Liver (tissue), 3 donors: Measurements from ENCODE around the gene GATA3.

Source experiments
- EGR1 ChIP-seq, 2 donors: IDR thresholded peaks; 2 replicates each; pipeline ENCODE4 v1.6.1; 2016 to 2018; ENCODE audit warnings: antibody characterized with exemption in 2 of 2, low read depth in 2 of 2
- GABPA ChIP-seq, 2 donors: IDR thresholded peaks in 1 of 2; conservative IDR thresholded peaks in 1 of 2; 2 replicates each; pipeline ENCODE4 v1.6.1; 2016; ENCODE audit warnings: antibody characterized with exemption in 2 of 2, mild to moderate bottlenecking in 1 of 2, moderate library complexity in 1 of 2
- HNF4A ChIP-seq, 2 donors: conservative IDR thresholded peaks; 2 replicates each; pipeline ENCODE4 v1.6.1; 2016; ENCODE audit warnings: antibody characterized with exemption in 2 of 2, mild to moderate bottlenecking in 2 of 2
- HNF4G ChIP-seq: IDR thresholded peaks from 2 replicates; pipeline ENCODE4 v1.6.1; 2016; ENCODE audit warnings: antibody characterized with exemption
- JUND ChIP-seq, 2 donors: IDR thresholded peaks; 2 replicates each; pipeline ENCODE4 v1.6.1; 2016; ENCODE audit warnings: antibody characterized with exemption in 2 of 2
- NR2F2 ChIP-seq: IDR thresholded peaks from 2 replicates; pipeline ENCODE4 v1.6.1; 2016; ENCODE audit warnings: antibody characterized with exemption
- RAD21 ChIP-seq, 2 donors: IDR thresholded peaks; 2 replicates each; pipeline ENCODE4 v1.6.1; 2016; ENCODE audit warnings: antibody characterized with exemption in 2 of 2, mild to moderate bottlenecking in 2 of 2
- RXRA ChIP-seq, 2 donors: IDR thresholded peaks; 2 replicates each; pipeline ENCODE4 v1.6.1; 2017 to 2018; ENCODE audit warnings: antibody characterized with exemption in 2 of 2, mild to moderate bottlenecking in 1 of 2
- SP1 ChIP-seq: IDR thresholded peaks from 2 replicates; pipeline ENCODE4 v1.6.1; 2018; ENCODE audit warnings: antibody characterized with exemption, mild to moderate bottlenecking
- TAF1 ChIP-seq: conservative IDR thresholded peaks from 2 replicates; pipeline ENCODE4 v1.6.1; 2016; ENCODE audit warnings: antibody characterized with exemption, mild to moderate bottlenecking
- TF ChIP-seq, protein P1 (sequence below): fragments of 150-350 bp; IDR thresholded peaks from 2 replicates; pipeline ENCODE4 v1.5.1; 2017; ENCODE audit warnings: improper control_type of control experiment, low read depth, low read length; ENCODE audit not compliant: missing input control
- TF ChIP-seq, protein P2 (sequence below): IDR thresholded peaks from 2 replicates; pipeline ENCODE4 v1.6.1; 2016; ENCODE audit warnings: antibody characterized with exemption
- TF ChIP-seq, protein P3 (sequence below): IDR thresholded peaks from 2 replicates; pipeline ENCODE4 v1.6.1; 2016; ENCODE audit warnings: antibody characterized with exemption
- donor health status: healthy.
- donor health status: healthy.

DNA sequence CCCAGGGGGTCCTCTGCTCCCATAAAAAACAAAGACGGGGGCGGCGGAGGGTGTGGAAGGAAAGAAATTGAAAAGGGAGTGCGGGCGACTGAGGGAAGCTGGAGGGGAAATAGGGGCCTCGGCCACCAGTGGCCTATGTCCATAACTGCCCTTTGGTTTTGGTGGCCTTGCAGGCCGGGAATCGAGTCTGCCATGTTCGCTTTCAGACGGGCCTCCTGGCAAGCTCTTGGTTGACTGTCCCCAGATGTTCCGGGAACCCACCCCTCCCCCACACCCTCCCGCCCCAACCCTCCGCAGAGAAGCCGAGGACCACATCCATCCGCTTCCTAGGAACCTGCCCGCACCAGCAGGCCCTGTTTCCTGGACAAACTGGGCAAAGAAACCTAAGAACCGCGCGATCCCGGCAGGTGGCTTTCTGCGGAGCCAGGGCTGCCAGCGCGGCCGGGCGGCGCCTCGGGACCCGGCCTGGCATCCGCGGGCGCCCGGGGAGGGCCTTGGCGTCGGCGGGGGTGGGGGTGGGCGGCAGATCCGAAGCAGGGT, 20.0 kb upstream of the GATA3 start:
- TF ChIP-seq, protein P1, sequence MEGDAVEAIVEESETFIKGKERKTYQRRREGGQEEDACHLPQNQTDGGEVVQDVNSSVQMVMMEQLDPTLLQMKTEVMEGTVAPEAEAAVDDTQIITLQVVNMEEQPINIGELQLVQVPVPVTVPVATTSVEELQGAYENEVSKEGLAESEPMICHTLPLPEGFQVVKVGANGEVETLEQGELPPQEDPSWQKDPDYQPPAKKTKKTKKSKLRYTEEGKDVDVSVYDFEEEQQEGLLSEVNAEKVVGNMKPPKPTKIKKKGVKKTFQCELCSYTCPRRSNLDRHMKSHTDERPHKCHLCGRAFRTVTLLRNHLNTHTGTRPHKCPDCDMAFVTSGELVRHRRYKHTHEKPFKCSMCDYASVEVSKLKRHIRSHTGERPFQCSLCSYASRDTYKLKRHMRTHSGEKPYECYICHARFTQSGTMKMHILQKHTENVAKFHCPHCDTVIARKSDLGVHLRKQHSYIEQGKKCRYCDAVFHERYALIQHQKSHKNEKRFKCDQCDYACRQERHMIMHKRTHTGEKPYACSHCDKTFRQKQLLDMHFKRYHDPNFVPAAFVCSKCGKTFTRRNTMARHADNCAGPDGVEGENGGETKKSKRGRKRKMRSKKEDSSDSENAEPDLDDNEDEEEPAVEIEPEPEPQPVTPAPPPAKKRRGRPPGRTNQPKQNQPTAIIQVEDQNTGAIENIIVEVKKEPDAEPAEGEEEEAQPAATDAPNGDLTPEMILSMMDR = no peak
- TF ChIP-seq JUND (IDR thresholded peaks at IDR 0.05) (no peak), GABPA (IDR thresholded peaks at IDR 0.05 in 1 of 2, conservative IDR thresholded peaks at IDR 0.05 in 1 of 2) (no peak), SP1 (no peak), TAF1 (no peak), NR2F2 (no peak), RXRA (IDR thresholded peaks at IDR 0.05) (no peak), HNF4A (conservative IDR thresholded peaks at IDR 0.05) (no peak), EGR1 (IDR thresholded peaks at IDR 0.05; ENCODE audit: low read depth in 2 of 2) (no peak), RAD21 (IDR thresholded peaks at IDR 0.05) (no peak), HNF4G (no peak)
- TF ChIP-seq, protein P2, sequence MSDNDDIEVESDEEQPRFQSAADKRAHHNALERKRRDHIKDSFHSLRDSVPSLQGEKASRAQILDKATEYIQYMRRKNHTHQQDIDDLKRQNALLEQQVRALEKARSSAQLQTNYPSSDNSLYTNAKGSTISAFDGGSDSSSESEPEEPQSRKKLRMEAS = no peak
- TF ChIP-seq, protein P3, sequence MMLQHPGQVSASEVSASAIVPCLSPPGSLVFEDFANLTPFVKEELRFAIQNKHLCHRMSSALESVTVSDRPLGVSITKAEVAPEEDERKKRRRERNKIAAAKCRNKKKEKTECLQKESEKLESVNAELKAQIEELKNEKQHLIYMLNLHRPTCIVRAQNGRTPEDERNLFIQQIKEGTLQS = no peak
